Measurements from ENCODE around the gene GRIN2A. TPM values are rescaled to one million over a fixed set of nuclear protein-coding genes. Genes with fewer than 3 reads are reported as not detected.

Gene GRIN2A
- total RNA-seq, 2 experiments from 2014 or later, result not detected

DNA sequence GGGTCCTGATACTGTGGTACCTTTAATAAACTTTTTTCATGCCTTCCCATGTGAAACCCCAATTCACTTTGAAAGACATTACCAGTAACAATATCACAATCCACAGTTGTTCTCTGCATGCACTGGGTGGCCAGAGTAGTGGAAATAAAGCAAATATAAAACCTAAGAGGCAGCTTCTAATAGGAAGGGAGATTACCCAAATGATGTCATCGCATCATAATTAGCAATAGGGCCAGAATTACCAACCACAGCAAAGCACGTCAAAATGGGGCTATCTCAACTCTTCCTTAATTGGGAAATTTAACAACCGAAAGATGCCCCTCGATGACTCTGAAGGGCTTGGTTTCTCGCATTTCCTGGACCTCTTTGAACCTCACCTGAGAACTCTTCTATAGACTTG, 224.8 kb downstream of the GRIN2A start:
- Mint-ChIP-seq H3K27ac (no peak overlapping the region), H3K9me3 (peaks cover 5% of the 10 kb centered on the region), H3K4me1 (ENCODE audit: low read depth) (no peaks in the 10 kb centered on the region), H3K27me3 (no peaks in the 10 kb centered on the region), H3K36me3 (no peaks in the 10 kb centered on the region), H3K4me3 (no peak overlapping the region)
- intact Hi-C loops (cut with micrococcal nuclease), result no loop called here
- ChIA-PET POLR2A (no interaction called here), CTCF (no interaction called here)
- DNase-seq, result no peak

- no peaks in the 10 kb centered on the region for H3K4me1 Mint-ChIP-seq (ENCODE audit: low read depth)
- no peak for DNase-seq
- H3K36me3 Mint-ChIP-seq, result no peaks in the 10 kb centered on the region
- intact Hi-C loops (cut with micrococcal nuclease), result no loop called here
- POLR2A ChIA-PET, result no interaction called here
- H3K27ac Mint-ChIP-seq, result no peak overlapping the region
- CTCF ChIA-PET, result no interaction called here
- H3K4me3 Mint-ChIP-seq, result no peak overlapping the region
- H3K27me3 Mint-ChIP-seq, result no peaks in the 10 kb centered on the region
- peaks cover 5% of the 10 kb centered on the region for H3K9me3 Mint-ChIP-seq
Observed at GRCh38 chr16:9957002-9957401, 225.2 kb downstream of the GRIN2A start.

GRCh38 chr16:9955677-9956076, 226.6 kb downstream of the GRIN2A start:
- peaks cover 5% of the 10 kb centered on the region for H3K9me3 Mint-ChIP-seq
- H3K4me3 Mint-ChIP-seq, result no peak overlapping the region
- POLR2A ChIA-PET, result no interaction called here
- intact Hi-C loops (cut with micrococcal nuclease), result no loop called here
- DNase-seq, result no peak
- CTCF ChIA-PET, result no interaction called here
- no peak overlapping the region for H3K27ac Mint-ChIP-seq
- H3K4me1 Mint-ChIP-seq (ENCODE audit: low read depth), result no peaks in the 10 kb centered on the region
- H3K27me3 Mint-ChIP-seq, result no peaks in the 10 kb centered on the region
- H3K36me3 Mint-ChIP-seq, result no peaks in the 10 kb centered on the region

DNA sequence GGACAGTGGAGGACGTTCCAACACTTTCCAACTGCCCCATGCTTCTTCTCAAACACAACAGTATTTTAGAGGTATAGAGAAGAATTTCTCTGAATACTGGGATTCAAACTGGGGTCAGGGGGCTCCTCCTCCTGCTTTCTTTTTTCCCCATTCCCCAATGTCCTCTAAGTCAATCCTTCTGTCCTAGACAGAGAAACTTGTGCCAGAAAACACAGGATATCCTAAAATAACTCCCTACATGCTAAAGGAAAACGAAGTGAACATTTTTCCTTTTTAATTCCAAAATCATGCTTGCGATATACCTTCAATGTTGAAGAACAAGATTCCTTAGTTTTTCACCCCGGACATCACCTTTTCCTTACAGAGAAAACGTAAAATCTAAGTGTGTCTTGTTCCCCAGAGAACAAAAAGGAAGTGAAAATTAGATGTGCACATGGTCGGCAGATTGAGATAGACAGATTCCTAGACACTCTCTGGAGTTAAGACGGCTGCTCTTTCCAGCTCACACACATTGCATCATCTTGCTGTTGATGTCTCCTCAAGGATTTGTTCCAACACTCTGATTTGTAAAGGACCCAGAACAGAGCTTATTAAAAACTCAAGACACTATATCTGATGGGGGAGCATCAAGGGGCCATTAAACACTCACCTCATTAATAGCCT, 228.2 kb downstream of the GRIN2A start:
- Mint-ChIP-seq H3K36me3 (no peaks in the 10 kb centered on the region), H3K4me3 (no peak overlapping the region), H3K27me3 (no peaks in the 10 kb centered on the region), H3K4me1 (ENCODE audit: low read depth) (no peaks in the 10 kb centered on the region), H3K27ac (no peak overlapping the region), H3K9me3 (peaks cover 5% of the 10 kb centered on the region)
- CTCF ChIA-PET, result no interaction called here
- DNase-seq, result no peak
- POLR2A ChIA-PET, result no interaction called here
- intact Hi-C loops (cut with micrococcal nuclease), result no loop called here

DNA sequence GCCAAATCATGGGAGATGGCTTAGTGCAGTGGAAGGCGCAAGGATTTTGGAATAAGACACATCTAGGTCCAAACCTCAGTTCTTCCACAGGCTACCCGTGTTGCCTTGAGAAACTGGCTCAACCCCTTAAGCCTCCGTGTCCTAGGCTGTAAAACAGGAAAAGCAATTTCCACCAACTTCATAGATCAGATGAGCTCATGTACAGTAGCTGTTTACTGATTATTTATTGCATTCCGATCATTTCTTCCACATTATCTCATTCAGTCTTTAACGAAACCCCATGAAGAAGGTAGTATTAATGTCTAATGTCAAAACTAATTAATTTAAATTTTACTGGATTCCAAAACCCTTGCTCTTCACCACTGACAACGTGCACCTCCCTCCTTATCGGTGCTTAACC, 231.6 kb downstream of the GRIN2A start:
- no peak for DNase-seq
- POLR2A ChIA-PET, result no interaction called here
- no peaks in the 10 kb centered on the region for H3K4me1 Mint-ChIP-seq (ENCODE audit: low read depth)
- H3K4me3 Mint-ChIP-seq, result no peak overlapping the region
- peaks cover 2% of the 10 kb centered on the region for H3K9me3 Mint-ChIP-seq
- H3K27me3 Mint-ChIP-seq, result no peaks in the 10 kb centered on the region
- no peaks in the 10 kb centered on the region for H3K36me3 Mint-ChIP-seq
- no peak overlapping the region for H3K27ac Mint-ChIP-seq
- intact Hi-C loops (cut with micrococcal nuclease), result no loop called here
- CTCF ChIA-PET, result no interaction called here

DNA sequence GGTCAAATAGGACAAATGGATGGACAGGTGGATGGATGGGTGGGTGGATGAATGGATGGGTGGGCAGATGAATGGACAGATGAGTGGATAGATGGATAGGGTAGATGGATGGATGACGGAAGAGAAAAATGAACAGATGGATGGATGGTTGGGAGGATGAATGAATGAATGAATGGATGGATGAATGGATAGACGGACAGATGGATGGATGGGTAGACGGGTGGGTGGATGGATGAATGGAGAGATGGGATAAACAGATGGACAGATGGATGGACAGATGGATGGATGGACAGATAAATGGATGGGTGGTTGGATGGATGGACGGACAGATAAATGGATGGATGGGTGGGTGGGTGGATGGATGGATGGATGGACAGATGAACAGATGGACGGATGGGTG, 232.8 kb downstream of the GRIN2A start:
- Mint-ChIP-seq H3K4me1 (ENCODE audit: low read depth) (no peaks in the 10 kb centered on the region), H3K9me3 (peaks cover 2% of the 10 kb centered on the region), H3K27me3 (no peaks in the 10 kb centered on the region), H3K36me3 (no peaks in the 10 kb centered on the region), H3K27ac (no peak overlapping the region), H3K4me3 (no peak overlapping the region)
- ChIA-PET POLR2A (no interaction called here), CTCF (no interaction called here)
- DNase-seq, result no peak
- intact Hi-C loops (cut with micrococcal nuclease), result no loop called here

GRCh38 chr16:9948933-9949332, 233.3 kb downstream of the GRIN2A start:
- CTCF ChIA-PET, result no interaction called here
- no peak overlapping the region for H3K4me3 Mint-ChIP-seq
- POLR2A ChIA-PET, result no interaction called here
- DNase-seq, result no peak
- no peaks in the 10 kb centered on the region for H3K36me3 Mint-ChIP-seq
- intact Hi-C loops (cut with micrococcal nuclease), result no loop called here
- H3K27ac Mint-ChIP-seq, result no peak overlapping the region
- H3K4me1 Mint-ChIP-seq (ENCODE audit: low read depth), result no peaks in the 10 kb centered on the region
- H3K9me3 Mint-ChIP-seq, result peaks cover 2% of the 10 kb centered on the region
- H3K27me3 Mint-ChIP-seq, result no peaks in the 10 kb centered on the region

- H3K9me3 Mint-ChIP-seq, result no peaks in the 10 kb centered on the region
- H3K4me1 Mint-ChIP-seq (ENCODE audit: low read depth), result no peaks in the 10 kb centered on the region
- H3K36me3 Mint-ChIP-seq, result no peaks in the 10 kb centered on the region
- intact Hi-C loops (cut with micrococcal nuclease), result no loop called here
- ChIA-PET POLR2A (no interaction called here), CTCF (no interaction called here)
- no peak for DNase-seq
- no peak overlapping the region for H3K27ac Mint-ChIP-seq
- no peaks in the 10 kb centered on the region for H3K27me3 Mint-ChIP-seq
- no peak overlapping the region for H3K4me3 Mint-ChIP-seq
Observed at GRCh38 chr16:9946022-9946720, 236.1 kb downstream of the GRIN2A start.

GRCh38 chr16:9943121-9943520, 239.1 kb downstream of the GRIN2A start:
- Mint-ChIP-seq H3K9me3 (no peaks in the 10 kb centered on the region), H3K36me3 (no peaks in the 10 kb centered on the region), H3K4me3 (no peak overlapping the region), H3K4me1 (ENCODE audit: low read depth) (no peaks in the 10 kb centered on the region), H3K27ac (no peak overlapping the region), H3K27me3 (no peaks in the 10 kb centered on the region)
- ChIA-PET POLR2A (no interaction called here), CTCF (no interaction called here)
- DNase-seq, result no peak
- intact Hi-C loops (cut with micrococcal nuclease), result no loop called here

DNA sequence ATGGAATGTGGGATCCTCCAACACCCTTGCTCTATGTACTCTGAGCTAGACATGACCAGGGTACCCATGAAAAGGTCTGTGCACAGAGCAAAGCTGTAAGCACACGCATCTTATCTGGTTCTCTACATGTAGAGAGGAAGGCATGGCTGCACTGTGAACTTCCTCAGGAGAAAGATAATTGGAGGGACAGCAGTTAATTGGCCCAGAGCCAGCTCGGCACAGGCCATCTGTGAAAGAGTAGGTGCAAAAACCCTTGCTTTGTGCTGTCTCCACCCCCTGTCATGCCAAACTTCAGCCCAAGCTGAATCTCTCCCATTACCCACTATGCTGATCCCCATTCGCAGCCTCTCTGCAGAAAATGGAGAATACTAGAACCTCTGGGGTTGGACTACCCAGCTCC, 241.0 kb downstream of the GRIN2A start:
- ChIA-PET CTCF (no interaction called here), POLR2A (no interaction called here)
- H3K36me3 Mint-ChIP-seq, result no peaks in the 10 kb centered on the region
- no peak for DNase-seq
- H3K27ac Mint-ChIP-seq, result no peak overlapping the region
- no peaks in the 10 kb centered on the region for H3K4me1 Mint-ChIP-seq (ENCODE audit: low read depth)
- intact Hi-C loops (cut with micrococcal nuclease), result no loop called here
- no peaks in the 10 kb centered on the region for H3K9me3 Mint-ChIP-seq
- no peaks in the 10 kb centered on the region for H3K27me3 Mint-ChIP-seq
- H3K4me3 Mint-ChIP-seq, result no peak overlapping the region

GRCh38 chr16:9934723-9935508, 247.3 kb downstream of the GRIN2A start:
- DNase-seq, result no peak
- intact Hi-C loops (cut with micrococcal nuclease), result no loop called here
- ChIA-PET CTCF (no interaction called here), POLR2A (no interaction called here)
- Mint-ChIP-seq H3K4me1 (ENCODE audit: low read depth) (no peaks in the 10 kb centered on the region), H3K27me3 (no peaks in the 10 kb centered on the region), H3K27ac (no peak overlapping the region), H3K36me3 (no peaks in the 10 kb centered on the region), H3K4me3 (no peak overlapping the region), H3K9me3 (peaks cover 2% of the 10 kb centered on the region)

DNA sequence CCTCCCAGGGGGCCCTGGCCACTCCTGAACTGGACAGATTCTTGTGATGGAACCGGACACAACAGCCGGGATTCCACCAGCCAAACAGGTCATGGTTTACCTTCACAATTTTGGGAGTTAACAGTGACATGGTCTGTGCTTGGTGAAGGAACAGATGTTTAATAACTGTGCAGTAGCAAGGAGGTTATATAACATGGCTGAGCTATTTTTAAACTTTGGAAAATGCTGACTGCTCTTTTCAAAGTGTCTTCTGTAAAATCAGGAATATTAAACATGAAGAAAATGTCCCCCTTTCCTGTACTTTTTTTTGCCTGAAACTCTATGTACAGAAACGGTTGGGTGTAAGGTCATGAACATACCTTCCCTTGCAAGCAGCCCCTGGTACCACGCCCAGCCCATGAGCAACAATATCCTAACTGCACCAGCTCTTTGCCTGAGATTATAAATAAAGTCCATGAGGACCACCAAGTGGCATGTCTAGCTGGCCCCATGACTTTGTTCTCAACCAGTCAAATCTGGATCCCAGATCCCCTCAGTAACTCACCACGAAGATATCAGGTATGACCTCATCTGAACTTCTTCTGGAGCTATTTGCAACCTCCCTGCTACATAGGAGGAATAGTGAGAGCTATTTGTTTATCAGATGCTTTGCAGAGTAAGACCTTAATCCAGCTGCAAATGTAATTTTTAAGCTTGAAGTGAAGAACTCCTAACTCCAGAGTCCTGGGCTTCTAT, 249.1 kb downstream of the GRIN2A start:
- no peak overlapping the region for H3K4me3 Mint-ChIP-seq

More for the DNA sequence above, 249.1 kb downstream of the GRIN2A start:
- Mint-ChIP-seq H3K27me3 (no peaks in the 10 kb centered on the region), H3K27ac (no peak overlapping the region), H3K36me3 (no peaks in the 10 kb centered on the region), H3K4me1 (ENCODE audit: low read depth) (no peaks in the 10 kb centered on the region), H3K9me3 (peaks cover 2% of the 10 kb centered on the region)
- no peak for DNase-seq
- ChIA-PET CTCF (no interaction called here), POLR2A (no interaction called here)
- intact Hi-C loops (cut with micrococcal nuclease), result no loop called here

Measured in activated CD4-positive, alpha-beta memory T cell treated with anti-CD3 and anti-CD28 coated beads for 36 hours (primary cell).